Stimulated activated CD4-positive, alpha-beta T cell treated with anti-CD3 and anti-CD28 coated beads, Interleukin-4, amount 100 ng/mL, for 1 hour (primary cell): ENCODE results near the gene UMPS.
"Not testable (repeated sequence)": the region's sequence is repeated elsewhere in the genome, so short reads cannot be mapped to it uniquely, and the experiment has no call there.

Experiments
- DNase-seq: peaks from one replicate; pipeline ENCODE4 v3.0.0-alpha.2; 2020

Gene UMPS

DNA sequence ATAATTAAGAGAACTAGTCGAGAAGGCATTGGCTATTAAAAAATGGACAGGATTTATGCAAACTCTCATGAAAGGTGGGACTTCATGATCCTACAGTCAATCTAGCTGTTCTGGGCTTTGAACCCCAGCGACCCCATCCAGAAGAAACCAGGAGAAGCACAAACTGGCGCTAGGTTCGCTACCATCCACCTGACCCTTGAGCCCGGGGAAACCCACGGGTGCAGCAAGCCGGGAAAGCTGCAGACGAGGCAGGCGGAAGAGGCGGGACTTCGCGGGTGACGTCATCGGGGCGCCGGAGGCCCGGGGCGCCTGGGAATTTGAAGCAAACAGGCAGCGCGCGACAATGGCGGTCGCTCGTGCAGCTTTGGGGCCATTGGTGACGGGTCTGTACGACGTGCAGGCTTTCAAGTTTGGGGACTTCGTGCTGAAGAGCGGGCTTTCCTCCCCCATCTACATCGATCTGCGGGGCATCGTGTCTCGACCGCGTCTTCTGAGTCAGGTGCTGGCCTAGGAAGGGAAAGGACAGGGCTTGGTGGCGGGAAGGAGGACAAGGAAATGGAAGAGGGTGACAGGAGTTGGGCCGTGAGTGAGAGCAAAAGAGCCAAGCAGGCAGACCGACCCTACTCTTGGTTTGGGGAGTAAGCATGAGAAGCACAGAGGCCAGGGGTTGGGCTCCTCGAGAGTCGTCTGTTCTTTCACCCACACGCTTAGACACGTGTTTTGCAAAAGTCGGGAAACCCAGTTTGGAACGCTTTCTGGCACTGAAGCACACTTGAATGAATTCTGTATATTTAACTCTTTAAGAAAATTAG is at the start of gene UMPS:
Gene UMPS, plus strand, starts transcription at position 324 of the 812 bp plus-strand sequence. Its CDS starts 20 bp downstream, at position 344.
- DNase-seq, result peak; percentile 97

DNA sequence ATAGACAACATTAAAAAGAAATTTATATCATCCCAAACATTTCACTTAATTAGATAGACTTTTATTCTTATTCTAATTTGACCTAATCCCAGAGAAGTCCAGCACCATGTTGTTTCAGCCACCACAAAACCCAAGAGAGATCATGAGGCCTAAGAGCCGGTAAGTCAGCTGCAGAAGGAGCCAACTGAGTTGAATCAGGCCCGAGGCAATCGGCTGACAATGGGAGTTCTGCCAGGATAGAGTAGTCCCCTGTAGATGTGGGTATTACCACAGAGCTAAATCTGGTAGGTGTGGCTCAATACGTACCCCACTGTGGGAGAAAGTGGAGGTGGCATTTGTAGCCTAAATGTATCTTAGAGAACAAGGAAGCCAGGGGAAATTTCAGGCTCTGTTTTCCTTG is 49.7 kb upstream of the UMPS start:
- no peak for DNase-seq

DNA sequence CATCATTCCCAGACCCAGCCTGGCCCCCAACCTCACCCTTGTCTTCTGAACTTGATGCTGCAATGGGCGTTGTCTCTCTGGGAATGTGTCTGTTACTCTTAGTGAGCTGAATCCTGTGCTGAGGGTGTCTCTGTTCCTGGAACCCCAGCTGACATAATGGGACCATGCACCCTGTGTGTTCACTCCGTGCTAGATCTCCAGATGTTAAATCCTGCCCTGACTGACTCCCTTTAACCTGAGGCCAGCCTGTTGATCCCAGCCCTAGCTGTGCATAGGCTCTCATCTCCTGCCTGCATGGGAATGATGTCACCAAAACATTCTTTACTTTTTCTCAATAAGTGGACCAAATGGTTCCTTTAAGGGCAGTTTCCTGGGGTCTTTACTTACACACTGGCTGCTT is 48.0 kb upstream of the UMPS start:
- DNase-seq, result no peak

DNA sequence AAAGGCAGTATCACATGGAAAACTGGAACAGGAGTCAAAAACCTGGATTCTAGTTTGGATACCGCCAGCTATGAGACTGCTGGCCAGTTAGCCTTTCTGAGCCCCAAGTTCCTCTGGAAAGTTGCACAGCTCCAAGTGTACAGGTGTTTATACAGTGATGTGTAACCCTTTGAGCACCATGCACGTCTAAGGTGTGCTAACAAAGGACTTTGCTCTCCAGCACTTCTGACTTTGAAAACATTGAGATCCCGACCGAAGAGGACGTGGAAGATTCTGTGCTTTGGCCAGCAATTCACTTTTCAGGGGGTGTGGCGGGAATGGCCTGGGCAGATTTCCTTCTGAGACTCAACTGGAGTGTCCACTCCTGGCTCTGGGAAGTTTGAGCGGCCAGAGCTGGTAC is 45.8 kb upstream of the UMPS start:
- no peak for DNase-seq

DNA sequence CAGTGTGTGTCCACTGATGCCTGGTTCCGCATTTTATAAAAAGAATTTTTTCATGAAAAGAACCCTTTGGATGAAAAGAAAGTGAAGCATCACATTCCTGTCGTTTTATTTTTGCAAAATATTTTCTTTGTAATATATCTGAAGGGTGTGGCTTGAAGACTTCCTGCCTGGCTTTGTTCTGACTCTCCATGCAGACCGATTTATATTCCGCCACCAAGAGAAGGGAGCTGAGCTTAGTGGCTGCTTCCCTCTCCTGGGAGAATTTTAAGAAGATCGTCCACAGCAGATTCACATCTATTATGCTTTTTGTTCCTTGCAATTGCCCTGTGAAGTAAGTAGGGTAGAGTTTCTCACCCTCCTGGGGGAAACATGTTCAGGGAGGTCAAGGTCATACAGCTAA is 45.2 kb upstream of the UMPS start:
- DNase-seq, result no peak

DNA sequence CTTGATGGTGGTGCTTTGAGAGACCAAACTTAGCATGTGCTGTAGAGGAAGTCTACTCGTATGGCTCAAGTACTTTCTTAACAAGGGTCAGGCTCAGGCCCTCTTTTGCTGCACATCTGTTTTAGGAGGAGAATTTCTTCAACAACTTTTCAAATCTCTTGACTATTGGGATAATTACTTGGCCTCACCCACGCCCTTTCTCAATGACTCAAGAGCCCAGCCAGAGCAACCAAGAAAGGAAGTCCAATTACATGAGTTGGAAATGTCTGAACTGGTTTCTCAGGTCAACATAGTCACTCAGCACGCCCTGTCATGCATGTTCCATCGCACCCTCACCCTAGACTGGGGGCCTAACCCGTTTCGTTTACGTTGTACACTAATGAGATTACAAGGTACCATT is 44.8 kb upstream of the UMPS start:
- DNase-seq, result no peak

DNA sequence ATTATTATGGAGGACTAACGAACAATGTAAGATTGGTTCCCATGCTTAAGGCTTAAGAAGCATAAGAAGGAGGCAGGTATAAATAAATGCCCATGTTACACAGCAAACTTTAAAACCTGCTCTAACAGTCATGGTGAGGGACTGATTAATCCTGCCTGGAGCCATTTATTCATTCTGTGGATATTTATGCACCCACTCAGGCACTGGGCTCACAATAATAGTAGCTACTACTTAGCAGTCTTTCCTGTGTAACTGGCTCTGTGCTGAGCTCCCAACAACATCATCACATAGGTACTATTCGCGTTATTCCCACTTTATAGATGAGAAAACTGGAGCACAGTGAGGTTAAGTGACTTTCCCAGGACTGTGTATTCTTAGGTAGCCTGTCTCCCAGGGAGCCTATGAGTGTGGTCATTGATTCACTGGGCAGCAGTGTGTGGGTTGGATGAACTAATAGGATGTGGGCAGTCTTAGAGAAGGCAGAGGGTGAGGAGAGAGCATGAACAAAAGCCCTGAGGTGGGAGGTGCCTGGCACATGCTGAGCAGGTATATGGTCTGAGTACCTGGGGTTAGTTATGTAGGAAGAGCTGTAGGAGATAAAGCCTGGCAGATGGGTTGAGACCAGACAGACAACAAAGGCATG is 44.1 kb upstream of the UMPS start:
- DNase-seq, result no peak

DNA sequence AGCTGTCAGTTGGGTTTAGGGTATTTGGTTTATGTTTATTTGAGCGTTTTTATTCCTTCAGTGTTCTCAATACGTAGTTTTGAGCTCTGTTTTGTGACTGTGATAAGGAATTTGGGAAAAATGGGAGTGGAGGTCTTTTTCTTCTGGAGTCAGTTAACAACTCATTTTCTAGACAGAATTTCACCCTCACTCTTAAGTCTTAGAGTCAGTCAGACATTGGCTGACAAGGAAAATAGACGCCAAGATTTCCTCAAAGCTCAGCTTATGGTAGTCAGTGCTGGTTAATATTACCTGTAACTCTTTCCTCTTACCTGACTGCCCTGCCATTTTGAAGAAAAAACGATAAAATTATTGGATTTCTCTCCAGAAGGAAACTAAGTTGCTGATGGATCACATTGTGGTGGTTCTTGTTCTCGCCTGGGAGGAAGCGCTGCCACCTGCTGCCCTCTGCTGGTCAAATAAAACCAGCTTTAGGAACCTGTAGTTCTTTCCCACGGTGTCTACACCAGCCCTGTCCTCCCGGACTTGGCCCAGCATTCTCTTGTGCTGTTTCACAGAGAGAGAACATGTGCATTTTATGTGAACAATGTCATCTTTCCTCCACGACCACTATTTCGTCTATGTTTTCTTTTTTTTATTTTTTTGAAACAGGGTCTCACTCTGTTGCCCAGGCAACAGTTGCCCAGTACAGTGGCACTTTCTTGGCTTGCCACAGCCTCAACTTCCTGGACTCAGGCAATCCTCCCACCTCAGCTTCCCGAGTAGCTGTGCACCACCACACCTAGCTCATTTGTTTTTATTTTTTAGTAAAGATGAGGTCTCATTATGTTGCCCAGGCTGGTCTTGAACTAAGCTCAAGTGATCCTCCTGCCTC is 41.4 kb upstream of the UMPS start:
- peak; percentile 67 for DNase-seq

DNA sequence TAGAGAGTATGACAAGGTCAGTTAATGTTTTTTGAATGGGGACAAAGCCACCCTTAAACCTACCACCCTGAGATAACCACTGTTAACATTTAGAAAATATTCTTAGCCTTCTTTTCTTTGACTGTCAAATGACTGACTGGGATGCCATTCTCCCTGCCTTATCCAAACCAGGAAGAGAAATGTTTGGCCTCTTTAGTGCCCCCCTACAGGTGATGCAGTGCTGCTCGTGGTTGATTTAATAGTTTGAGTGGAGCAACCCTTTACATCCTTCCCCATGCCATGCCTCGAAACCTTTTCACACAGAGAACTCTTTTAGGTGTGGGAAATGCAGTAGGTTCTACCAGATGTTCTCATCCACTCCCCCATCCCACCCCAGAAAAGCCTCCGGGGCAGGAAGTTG is 38.7 kb upstream of the UMPS start:
- no peak for DNase-seq

DNA sequence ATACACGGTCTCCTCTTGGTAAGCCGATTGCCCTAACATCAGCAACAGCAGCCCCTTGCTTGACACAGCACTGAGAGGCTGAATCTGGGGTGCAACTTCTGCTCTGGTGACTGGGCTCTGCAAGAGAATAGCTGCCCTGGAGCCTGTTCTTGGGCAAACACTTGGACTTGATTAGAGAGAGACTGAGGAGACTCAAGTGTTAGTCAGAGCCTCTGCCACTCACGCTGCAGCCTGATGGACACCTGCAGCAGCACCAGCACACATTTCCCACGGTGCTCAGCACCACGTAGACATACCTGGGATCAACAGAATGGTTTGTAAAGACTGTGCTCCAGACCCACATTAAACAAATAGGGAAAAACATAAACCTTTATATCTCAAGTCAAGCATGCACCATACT is 35.8 kb upstream of the UMPS start:
- no peak for DNase-seq

DNA sequence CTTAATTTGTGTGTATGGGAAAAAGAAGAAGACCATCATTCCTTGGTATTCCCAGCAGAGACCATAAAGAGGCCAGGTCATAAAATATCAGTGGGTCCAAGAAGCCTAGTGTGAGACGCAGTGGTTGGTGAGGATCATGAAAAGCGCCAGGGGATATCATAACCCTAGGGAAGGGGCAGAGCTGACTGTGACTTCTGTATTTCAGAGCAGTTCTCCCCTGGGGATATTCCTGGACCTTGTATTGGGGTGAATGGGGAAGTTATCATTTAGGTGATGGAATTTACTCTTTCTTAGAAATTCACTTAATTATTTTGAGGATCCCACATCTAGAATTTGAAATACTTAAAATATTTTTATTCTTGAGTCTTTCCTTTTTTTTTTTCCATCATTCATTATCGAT is 34.9 kb upstream of the UMPS start:
- DNase-seq, result no peak

DNA sequence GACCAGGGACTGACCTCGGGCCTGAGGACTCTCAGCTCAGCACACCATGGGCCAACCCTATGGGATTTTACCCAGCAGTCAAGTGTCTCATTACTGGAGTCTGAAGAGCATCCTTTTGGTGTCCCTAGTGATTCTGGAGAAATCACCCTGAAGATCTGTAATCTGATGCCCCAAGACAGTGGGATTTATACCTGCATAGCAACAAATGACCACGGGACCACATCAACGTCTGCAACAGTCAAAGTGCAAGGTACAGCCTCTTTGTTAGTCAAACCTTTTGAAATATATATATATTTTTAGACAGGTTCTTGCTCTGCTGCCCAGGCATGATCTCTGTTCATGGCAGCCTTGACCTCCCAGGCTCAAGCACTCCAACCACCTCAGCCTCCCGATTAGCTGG is 34.2 kb upstream of the UMPS start:
- no peak for DNase-seq

DNA sequence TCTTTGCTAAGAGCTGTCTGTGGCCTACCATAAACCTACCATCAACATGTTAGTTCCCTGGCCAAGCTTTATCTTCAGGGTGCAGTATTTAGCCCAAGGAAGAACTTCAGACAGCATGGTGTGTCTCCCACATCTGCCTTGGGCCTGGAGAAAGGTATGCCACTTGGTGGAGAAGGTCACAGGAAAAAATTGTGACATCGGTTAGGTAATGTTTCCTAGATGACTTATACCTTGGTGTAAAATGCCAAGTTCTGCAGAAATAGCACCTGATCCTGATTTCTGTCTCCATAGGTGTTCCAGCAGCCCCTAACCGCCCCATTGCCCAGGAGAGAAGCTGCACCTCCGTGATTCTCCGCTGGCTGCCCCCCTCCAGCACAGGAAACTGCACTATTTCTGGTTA is 33.0 kb upstream of the UMPS start:
- DNase-seq, result no peak

DNA sequence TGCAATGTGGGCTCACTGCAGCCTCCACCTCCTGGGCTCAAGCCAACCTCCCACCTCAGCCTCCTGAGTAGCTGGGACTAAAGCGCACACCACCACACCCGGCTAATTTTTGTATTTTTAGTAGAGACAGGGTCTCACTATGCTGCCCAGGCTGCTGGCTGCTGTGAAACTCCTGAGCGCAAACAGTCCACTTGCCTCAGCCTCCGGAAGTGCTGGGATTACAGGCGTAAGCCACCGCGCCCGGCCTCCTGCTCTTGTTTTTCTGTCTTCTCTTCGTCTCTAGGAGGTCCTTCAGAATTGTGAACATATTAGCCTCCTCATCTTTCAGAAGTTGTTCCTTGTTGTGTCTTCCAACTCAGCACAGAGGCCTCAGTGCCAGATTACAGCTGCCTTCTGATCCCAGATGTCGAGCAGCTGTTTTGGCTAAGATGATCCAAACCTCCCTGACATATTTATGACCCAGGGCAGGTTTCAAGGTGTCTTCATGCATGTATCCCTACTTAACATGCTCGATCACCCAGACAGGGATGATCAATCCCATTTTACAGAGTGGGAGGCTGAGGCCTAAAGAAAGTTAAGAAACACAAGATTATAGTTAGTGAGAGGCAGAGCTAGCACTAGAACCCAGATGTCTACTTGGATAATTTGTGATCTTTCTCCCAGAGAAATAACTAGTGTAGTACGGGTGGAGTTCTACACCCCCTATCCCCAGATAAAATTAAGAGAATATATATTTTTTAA is 32.1 kb upstream of the UMPS start:
- no peak for DNase-seq

DNA sequence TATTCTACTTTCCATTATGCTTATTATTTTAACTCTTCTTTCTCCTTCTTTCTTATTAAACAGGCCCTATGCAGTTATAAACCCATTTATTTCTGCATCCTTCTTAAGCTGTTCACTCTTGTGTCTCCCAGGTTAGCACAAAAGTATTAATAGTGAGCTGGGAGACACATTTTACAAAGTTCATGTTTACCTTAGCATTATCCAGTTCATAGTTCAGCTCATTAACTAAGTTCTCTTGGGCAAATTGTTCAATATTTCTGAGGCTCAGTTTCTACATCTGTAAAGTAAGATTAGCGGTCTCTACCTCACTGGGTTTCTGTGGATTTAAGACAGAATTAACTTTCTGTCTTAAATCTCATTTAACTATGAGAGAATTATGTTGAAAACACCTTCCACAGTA is 31.2 kb upstream of the UMPS start:
- DNase-seq, result no peak

DNA sequence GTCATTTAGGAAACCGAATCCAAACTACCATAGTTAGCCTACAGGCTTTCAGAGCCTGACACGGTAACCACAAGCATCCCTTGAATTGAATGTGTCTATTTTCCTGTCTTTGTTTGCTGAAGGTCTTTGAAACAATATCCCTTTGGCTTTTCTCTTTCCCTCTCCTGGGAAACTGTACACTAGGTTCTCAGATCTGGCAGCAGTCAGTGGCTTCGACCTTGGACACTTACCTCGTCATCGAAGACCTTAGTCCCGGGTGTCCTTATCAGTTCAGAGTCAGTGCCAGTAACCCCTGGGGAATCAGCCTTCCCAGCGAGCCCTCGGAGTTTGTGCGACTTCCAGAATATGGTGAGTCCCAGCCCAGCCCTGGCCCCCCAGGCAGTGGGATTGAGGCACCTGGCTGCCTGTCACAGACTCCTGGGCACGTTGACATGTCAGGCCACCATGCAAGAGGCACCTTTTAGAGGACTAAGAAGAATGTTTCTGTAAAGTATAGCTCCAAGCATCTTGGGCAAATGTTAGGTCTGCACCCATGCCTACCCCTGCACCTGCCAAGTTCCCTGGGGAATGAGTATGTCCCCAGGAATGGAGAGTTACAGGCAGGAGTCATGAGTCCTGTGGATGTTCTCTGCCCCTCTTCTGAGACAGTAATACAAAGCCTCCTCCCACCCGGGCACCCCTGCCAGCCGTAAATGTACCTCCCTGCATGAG is 30.4 kb upstream of the UMPS start:
- no peak for DNase-seq

DNA sequence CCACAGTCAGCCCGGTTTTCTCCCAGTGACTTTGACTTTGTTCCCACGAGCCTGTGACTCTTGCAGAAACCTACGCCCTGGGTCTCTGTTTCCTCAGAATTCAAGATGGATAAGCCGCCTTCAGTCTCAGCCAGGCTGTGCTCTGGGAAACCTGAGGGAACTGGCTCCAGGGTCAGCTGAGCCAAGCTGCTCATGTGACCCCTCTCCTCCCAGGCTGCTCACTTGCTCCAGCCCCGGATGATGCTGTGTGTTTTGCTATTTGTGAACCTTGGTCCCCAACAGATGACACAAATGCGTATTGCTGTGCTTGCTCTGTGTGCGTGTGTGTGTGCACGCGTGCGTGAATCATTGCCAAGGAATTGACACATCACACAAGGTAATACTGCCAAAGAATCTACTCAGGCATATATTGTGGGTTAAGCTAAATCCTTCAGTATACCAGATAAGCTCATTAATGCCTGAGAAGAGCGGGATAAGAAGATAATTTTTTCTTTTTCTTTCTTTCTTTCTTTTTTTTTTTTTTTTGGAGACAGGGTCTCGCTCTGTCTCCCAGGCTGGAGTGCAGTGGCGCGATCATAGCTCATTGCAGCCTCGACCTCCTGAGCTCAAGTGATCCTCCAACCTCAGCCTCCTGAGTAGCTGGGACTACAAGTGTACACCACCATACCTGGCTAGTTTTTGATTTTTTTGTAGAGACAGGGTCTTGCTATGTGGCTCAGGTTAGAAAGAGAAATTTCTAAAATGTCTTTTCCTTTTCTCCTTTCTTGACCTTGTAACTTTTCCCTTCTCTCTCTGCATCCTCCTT is 29.2 kb upstream of the UMPS start:
- DNase-seq, result no peak

DNA sequence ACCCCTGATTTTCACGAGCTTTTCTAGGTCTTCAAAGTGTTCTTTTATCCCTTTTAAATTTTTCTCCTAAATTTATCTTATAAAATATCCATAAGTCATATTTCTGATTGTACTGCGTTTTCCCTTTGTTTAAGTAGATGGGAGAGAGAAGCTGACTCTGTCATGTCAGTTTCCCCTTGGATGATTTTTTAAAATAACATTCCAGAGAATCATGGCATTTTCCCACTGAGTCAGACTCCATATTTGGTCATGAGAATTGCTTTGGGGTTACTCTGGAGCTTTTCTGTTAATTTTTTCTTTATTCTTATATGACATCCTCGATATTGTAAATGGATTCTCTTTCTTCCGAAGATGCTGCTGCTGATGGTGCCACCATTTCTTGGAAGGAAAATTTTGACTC is 28.6 kb upstream of the UMPS start:
- no peak for DNase-seq

DNA sequence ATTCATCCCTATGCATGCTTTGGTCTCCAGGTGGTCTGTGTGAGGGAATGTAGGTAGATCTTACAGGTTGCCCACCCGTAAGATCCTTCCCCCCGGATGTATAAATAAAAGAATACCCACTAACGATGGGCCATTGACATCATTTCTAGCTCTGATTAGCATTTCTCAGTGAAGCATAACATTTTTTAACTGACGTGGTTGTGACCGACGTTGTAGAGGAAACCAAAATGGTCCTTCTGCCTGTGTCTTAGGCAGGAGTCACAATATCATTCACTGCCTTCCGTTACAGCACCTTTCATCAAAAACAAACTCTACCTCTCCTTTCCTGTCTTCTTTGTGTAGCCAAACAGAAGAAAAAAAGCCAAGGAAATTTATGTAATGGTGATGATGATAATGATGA is 27.3 kb upstream of the UMPS start:
- DNase-seq, result no peak

DNA sequence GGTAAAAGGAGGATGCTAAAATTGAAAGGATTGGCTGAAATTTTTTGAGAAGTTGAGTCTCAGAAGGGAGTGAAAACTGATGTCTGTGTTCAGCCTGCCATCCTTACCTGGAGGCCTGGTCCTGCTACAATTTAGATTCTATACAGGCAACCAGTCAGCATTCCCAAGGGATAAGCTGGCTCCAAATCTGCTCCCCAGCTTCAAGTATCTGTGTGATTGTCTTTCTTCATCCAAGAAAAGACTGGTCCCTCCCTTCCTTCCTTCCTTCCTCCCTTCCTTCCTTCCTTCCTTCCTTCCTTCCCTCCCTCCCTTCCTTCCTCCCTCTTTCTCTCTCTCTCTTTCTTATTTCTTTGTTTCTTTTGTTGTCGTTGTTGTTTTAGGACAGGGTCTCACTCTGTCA is 24.7 kb upstream of the UMPS start:
- no peak for DNase-seq

DNA sequence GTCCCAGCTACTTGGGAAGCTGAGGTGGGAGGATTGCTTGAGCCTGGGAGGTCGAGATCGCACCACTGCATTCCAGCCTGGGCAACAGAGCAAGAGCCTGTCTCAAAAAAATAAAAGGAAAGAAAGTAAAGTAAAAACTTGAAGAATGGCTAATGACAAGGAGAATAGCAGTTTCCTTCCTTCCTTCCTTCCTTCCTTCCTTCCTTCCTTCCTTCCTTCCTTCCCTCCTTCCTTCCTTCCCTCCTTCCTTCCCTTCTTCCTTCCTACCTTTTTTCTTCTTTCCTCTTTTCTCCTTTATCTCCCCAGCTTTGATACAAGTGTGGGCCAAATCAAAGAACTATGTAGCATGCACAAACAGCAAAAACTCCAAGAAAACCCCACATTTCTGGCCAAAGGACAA is 23.0 kb upstream of the UMPS start:
- DNase-seq, result not testable (repeated sequence)

DNA sequence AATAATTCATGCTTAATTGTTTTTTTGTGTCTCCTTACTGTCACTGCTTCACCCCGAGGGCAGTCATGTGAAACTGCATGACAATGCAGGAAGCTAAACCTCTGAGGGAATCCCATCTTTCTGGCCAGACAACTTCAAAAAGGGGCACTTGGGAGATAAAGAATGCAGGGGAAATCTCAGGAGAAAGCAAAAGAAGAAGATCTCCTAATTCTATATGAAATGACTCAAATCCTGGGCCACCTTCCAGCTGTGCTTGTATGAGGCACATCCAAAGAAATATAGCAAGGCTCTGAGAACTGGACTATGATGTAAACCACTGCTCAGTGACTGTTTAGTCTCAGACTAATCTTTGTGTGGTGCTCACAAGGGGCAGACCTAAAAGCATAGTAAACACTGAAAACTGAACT is 22.6 kb upstream of the UMPS start:
- no peak for DNase-seq
